ENCODE measurements around the gene ZNF600. TPM values are rescaled to one million over a fixed set of nuclear protein-coding genes. Genes with fewer than 3 reads are reported as not detected.
"Not testable (repeated sequence)": the region's sequence is repeated elsewhere in the genome, so short reads cannot be mapped to it uniquely, and the experiment has no call there.

Gene ZNF600
- 1 to 10 TPM; 3.1 to 7.4 (median 6.3) TPM for polyA plus RNA-seq

DNA sequence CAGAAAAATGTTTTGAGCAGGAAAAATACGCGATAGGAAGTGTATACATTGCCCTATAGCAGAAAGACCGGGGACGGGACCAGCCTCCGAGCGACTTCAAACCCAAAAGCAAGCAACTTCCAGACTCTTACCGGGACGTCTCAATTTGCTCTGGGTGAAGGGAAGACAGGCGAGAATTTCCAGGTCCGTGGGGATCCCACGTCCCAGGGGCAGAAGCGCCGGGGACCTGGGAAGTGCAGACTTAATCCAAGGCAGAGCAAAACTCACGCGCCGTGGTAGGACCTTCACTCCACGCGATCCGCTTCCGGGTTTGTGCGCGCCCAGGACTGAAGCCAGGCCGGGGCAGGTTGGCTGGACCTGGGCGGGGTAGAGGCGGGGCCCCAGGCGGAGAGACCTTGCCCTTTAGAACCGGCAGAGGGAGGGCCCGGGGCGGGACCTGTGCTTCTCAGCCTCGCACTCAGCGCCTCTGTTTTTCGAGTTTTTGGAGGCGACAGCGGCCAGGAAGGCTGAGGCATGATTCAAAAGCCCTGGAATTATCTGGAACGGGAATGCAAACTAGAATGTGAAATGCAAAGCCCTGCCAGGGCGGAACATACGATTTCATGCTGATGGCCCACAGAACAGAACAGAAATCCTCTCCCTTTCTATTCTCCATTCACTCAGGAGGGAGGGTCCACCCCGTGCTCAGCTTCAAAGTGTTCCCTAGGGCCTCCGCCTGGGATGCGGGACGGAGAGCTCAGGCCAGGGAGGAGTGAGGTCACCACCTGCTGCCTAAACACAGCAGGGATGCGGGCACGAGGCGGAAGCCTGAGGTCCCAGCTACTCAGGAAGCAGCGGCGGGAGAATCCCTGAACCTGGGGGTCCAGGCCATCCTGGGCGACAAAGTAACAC lies at the start of gene ZNF600:
ZNF600 (minus strand) TSS at position 328 of the 891 bp plus-strand sequence. CDS start 7,903 bp downstream, outside the sequence.
- WGBS, 3 donors, result 0 to 1% (median 1%) methylated on average over 47 of the region's 47 CpGs
- H3K27ac ChIP-seq (ENCODE audit: low read depth, low read length), result not testable (repeated sequence)

GRCh38 chr19:52834289-52834688 lies 47.7 kb upstream of the ZNF600 start:
- H3K27ac ChIP-seq (ENCODE audit: low read depth, low read length), result not testable (repeated sequence)
- WGBS, 3 donors, result 73 to 81% (median 76%) methylated on average over 1 of the region's 1 CpG

DNA sequence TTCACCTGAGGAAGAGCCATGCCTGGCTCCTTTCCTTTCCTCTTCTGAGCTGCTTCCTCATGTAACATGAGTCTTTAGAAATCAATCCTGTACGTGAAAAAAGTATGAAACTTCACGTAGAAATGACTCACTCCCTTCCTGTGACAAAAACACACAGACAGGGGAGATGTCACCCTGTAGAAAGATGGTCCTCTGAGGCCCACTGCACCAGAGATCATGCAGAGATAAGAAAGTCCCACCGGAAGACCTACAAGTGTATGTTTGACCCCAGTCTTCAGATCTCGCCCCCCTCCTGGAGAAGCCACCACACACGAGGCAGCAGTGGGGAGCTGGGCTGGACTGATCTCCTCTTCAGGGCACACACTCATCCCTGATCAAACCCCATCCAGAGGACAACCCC lies 47.0 kb upstream of the ZNF600 start:
- not testable (repeated sequence) for H3K27ac ChIP-seq (ENCODE audit: low read depth, low read length)
- 58 to 68% (median 59%) methylated on average over 5 of the region's 5 CpGs for WGBS, 3 donors

DNA sequence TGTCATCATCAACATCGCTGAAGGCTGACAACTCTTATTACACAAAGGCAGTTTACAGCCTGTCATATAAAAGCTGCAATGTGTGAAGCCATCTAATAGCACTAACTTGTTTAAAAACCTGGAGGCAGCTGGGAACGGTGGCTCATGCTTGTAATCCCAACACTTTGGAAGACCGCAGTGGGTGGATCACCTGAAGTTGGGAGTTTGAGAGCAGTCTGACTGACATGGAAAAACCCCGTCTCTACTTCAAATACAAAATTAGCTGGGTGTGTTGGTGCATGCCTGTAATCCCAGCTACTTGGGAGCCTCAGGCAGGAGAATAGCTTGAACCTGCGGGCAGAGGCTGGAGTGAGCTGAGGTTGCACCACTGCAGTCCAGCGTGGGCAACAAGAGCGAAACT lies 43.3 kb upstream of the ZNF600 start:
- H3K27ac ChIP-seq (ENCODE audit: low read depth, low read length), result not testable (repeated sequence)
- WGBS, 3 donors, result 67 to 92% (median 78%) methylated on average over 6 to 7 of the region's 7 CpGs

DNA sequence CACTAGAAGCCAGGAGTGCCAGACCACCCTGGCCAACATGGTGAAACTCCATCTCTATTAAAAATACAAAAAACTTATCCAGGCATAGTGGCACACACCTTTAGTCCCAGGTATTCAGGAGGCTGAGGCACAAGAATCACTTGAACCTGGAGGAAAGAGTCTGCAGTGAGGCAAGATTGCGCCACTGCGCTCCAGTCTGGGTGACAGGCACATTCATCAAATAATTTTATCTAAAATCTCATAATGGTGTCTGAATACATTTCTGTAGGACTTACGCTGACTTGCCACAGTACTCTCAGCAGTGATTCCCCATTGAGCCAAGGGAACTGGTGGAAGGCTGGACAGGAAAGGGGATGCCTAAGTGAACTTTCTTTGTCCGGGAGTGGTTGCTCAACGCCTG lies 39.2 kb upstream of the ZNF600 start:
- H3K27ac ChIP-seq (ENCODE audit: low read depth, low read length), result no peak overlapping the region
- WGBS, 3 donors, result 85 to 90% (median 87%) methylated on average over 5 of the region's 5 CpGs

- WGBS, 3 donors, result 92 to 97% (median 96%) methylated on average over 12 of the region's 12 CpGs
- no peak overlapping the region for H3K27ac ChIP-seq (ENCODE audit: low read depth, low read length)
These were observed 37.1 kb upstream of the ZNF600 start for GRCh38 chr19:52823676-52824075.

- H3K27ac ChIP-seq (ENCODE audit: low read depth, low read length), result not testable (repeated sequence)
- WGBS, 3 donors, result 1 to 2% (median 2%) methylated on average over 25 to 27 of the region's 44 CpGs
These were observed 34.8 kb upstream of the ZNF600 start, which contains the start of gene ZNF28 for GRCh38 chr19:52821204-52821960. ZNF28 (minus strand) TSS chr19:52821633; CDS start chr19:52817958, 3,675 bp downstream.

DNA sequence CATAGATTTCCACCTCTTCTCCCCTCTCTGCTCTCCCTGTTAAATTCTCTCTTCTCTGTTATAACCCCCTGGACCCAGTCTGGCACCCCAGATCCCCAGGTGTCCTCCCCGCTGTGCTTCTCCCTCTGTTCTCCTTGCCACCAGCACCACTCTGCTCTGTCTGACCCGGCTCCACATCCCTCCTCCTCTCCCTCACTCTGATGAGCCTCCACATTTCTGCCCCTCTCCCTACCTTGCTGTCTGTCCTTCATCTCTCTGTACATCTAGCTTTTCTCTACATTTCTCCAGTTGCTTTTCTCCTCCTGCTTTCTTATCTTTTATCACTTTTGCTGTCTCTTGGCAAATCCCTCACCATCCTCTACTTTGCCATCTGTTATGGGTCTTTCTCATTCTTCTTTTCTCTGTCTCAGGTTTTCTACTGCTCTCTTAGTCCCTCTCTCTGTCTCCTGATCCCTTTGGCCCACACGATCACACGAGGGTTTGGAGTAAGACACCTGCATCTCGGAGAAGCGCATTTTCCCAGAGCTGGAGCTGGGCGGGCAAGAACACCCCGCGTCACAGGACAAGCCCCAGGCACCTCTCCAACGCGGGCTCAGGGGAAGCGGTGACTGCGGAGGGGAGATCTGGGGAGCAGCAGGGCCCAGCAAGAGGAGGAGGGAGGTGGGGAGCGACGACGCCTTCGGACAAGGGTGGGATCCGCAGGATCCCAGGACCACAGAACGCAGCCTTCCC lies 34.0 kb upstream of the ZNF600 start:
- not testable (repeated sequence) for H3K27ac ChIP-seq (ENCODE audit: low read depth, low read length)
- WGBS, 3 donors, result 8 to 9% (median 9%) methylated on average over 13 to 18 of the region's 19 CpGs

GRCh38 chr19:52809801-52810200 lies 23.2 kb upstream of the ZNF600 start:
- 90 to 96% (median 96%) methylated on average over 23 to 32 of the region's 32 CpGs for WGBS, 3 donors
- no peak overlapping the region for H3K27ac ChIP-seq (ENCODE audit: low read depth, low read length)

GRCh38 chr19:52799950-52800640 lies 13.5 kb upstream of the ZNF600 start:
- H3K27ac ChIP-seq (ENCODE audit: low read depth, low read length), result not testable (repeated sequence)
- 97 to 98% (median 98%) methylated on average over 9 of the region's 9 CpGs for WGBS, 3 donors

- H3K27ac ChIP-seq (ENCODE audit: low read depth, low read length), result no peak overlapping the region
- 90 to 93% (median 91%) methylated on average over 6 of the region's 6 CpGs for WGBS, 3 donors
These were observed 2.8 kb upstream of the ZNF600 start for GRCh38 chr19:52789440-52789839.

- H3K27ac ChIP-seq (ENCODE audit: low read depth, low read length), result no peak overlapping the region
- 2 to 5% (median 3%) methylated on average over 23 of the region's 23 CpGs for WGBS, 3 donors
These were observed 520 bp downstream of the ZNF600 start for GRCh38 chr19:52786078-52786463.

DNA sequence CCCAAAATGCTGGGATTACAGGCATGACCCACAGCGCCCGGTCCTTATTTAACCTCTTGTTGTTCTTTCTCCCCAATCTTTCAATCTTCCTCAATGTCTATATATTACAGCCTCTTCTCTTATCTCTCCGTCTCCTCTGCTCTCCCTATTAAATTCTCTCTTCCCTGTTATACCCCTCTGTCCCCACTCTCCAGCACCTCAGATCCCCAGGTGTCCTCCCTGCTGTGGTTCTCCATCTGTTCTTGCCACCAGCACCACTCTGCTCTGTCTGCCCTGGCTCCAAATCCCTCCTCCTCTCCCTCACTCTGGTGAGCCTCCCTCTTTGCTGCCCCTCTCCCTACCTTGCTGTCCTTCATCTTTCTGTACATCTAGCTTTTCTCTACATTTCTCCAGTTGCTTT lies 1.1 kb downstream of the ZNF600 start:
- WGBS, 3 donors, result 79 to 89% (median 89%) methylated on average over 3 of the region's 3 CpGs
- no peak overlapping the region for H3K27ac ChIP-seq (ENCODE audit: low read depth, low read length)

DNA sequence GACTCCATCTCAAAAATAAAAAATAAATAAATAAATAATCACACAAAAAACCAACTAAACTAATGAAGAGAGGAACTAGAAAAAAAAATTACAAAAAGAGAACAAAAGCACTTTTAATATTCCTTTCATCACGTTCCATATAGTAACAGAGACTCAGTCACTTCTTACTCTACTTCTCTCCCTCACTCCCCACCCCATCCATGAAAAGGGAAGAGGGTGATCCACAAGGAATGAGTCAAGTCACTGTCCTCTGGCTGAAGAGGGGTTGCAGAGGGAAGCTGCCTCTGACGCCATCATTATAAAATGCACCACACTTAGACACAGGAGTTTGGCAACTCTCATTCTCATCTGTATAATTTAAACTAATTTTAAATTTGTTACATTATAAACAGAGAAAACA lies 3.7 kb downstream of the ZNF600 start:
- WGBS, 3 donors, result 78 to 100% (median 84%) methylated on average over 1 to 2 of the region's 2 CpGs
- not testable (repeated sequence) for H3K27ac ChIP-seq (ENCODE audit: low read depth, low read length)

GRCh38 chr19:52778811-52779210 lies 7.8 kb downstream of the ZNF600 start:
- H3K27ac ChIP-seq (ENCODE audit: low read depth, low read length), result no peak overlapping the region
- 60 to 74% (median 70%) methylated on average over 3 of the region's 3 CpGs for WGBS, 3 donors

GRCh38 chr19:52756447-52756846 lies 30.1 kb downstream of the ZNF600 start:
- not testable (repeated sequence) for H3K27ac ChIP-seq (ENCODE audit: low read depth, low read length)
- WGBS, 3 donors, result 84 to 89% (median 85%) methylated on average over 2 of the region's 2 CpGs

DNA sequence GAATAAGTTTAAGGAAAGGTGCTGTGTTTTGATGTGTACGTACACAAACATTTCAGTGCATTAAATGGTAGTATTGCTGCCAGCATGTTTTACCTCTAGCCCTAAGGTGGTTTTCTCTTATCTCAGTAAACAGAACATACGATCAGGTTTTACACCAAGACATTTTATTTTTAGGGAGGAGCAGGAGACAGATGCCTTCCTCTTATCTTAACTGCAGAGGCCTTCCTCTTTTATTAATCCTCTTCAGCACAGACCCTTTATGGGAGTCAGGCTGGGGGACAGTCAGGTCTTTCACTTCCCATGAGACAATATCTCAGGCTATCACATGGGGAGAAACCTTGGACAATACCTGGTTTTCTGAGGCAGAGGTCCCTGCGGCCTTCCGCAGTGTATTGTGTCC lies 36.8 kb downstream of the ZNF600 start:
- 54 to 73% (median 62%) methylated on average over 4 of the region's 4 CpGs for WGBS, 3 donors

DNA sequence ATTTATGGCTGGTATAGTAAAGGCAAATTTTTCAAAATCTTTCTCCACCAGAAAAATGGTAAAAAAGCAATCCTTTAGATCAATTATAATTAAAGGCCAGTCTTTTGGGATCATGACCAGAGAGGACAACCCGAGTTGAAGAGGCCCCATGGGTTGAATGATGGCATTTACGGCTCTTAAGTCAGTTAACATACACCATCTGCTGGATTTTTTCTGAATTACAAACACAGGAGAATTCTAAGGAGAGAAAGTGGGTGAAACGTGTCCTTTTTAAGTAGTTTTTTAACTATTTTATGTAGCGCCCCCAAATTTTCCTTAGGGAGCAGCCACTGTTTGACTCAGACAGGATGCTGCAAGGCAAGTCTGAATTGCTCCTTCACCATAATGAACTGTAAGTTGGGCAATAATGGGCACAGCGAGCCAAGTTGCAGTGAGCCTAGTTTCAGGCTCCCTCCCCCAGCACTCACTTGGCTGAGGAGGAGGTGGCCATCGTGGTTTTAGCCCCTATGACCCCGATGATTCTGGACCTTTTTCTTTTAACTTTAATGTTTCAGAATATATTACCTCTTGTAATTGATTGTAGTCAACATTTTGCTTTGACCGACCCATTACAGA lies 38.1 kb downstream of the ZNF600 start:
- no peak overlapping the region for H3K27ac ChIP-seq (ENCODE audit: low read depth, low read length)
- 18 to 33% (median 27%) methylated on average over 8 of the region's 8 CpGs for WGBS, 3 donors

More for the DNA sequence above, 36.8 kb downstream of the ZNF600 start:
- H3K27ac ChIP-seq (ENCODE audit: low read depth, low read length), result no peak overlapping the region

All from adipose tissue (tissue), 3 donors.